ENCODE data around the gene DNAJA3. TPM values are rescaled to one million over a fixed set of nuclear protein-coding genes. Genes with fewer than 3 reads are reported as not detected.

DNAJA3 gene
- total RNA-seq, 1 experiment from 2014 or later = 101 TPM

DNA sequence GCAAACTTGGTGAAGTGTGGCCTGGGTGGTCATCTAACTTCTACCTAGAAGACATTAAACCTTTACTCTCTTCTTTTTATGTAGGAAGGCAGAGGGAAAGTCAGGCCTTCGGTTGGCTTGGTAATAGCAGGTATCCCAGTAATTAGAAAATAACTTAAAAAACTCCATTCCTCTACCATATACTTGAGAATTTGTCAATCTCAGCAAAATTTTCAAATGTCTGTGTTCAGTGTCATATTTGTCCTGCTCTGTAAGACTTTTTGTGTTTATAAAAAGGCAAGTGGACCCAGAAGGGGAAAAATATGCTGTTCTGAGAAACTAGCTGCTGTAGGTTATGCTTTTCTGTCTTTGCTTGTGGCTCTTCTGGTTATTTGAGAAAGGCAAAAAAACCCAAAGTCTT is 56.3 kb downstream of the DNAJA3 start:
- H3K9me3 ChIP-seq (ENCODE audit: low read depth, low read length, poor library complexity, severe bottlenecking) = no peaks in the 10 kb centered on the region
- no peak overlapping the region for H3K4me3 ChIP-seq (ENCODE audit: low read depth, low read length, poor library complexity, severe bottlenecking)
- TF ChIP-seq EZH2 (IDR thresholded peaks at IDR 0.05; ENCODE audit: borderline replicate concordance, low read depth, low read length, poor library complexity, severe bottlenecking) (no peak), CTCF (conservative IDR thresholded peaks at IDR 0.05; ENCODE audit: low read depth, low read length) (no peak)
- POLR2A ChIA-PET (ENCODE audit: low non-redundant PET) = no interaction called here
- H3K4me1 ChIP-seq (ENCODE audit: insufficient read depth, low read length, poor library complexity, severe bottlenecking) = peaks cover 7% of the 10 kb centered on the region
- DNase-seq (ENCODE audit: low spot score) = no peak
- no peaks in the 10 kb centered on the region for H3K27me3 ChIP-seq (replicated peaks; ENCODE audit: insufficient read depth, low read depth, low read length, poor library complexity)
- intact Hi-C loops (cut with micrococcal nuclease; ENCODE audit: unreplicated experiment) = no loop called here
- no peak overlapping the region for H3K27ac ChIP-seq (ENCODE audit: low read depth, low read length, poor library complexity, severe bottlenecking)
- no TSS peak for BruUV-seq (replicated peaks)
- CTCF ChIA-PET = no interaction called here
- H3K36me3 ChIP-seq (ENCODE audit: insufficient read depth, low read length, poor library complexity, severe bottlenecking) = peaks cover 10% of the 10 kb centered on the region

- intact Hi-C loops (cut with micrococcal nuclease; ENCODE audit: unreplicated experiment) = no loop called here
- CTCF ChIA-PET = interaction anchor here (0.6 kb wide), 1 partner anchor 26 kb away, joined by 11 read pairs; no protein-coding TSS in a partner anchor
Observed at GRCh38 chr16:4486126-4486893, 60.6 kb downstream of the DNAJA3 start.

DNA sequence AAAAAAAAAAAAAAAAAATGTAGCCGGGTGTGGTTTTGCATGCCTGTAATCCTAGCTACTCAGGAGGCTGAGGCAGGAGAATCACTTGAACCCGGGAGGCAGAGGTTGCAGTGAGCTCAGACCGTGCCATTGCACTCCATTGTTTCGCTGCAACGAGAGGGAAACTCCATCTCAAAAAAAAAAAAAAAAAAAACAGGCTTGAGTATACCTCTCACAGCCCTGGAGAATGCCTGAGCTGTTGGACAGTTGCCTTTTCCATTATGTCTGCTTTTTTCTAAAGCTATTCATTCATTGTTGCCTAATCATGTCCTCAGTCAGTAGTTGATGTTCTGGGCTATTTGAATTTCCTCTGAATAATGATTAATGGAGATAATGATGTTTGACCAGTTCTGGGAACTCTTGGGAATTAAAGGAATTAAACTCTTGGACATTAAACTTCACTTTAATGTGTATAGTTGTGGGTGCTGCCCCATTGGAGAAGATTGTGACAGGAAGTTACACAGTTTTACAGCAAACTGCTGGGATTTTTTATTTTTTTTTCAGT is 62.4 kb downstream of the DNAJA3 start:
- no peaks in the 10 kb centered on the region for H3K4me1 ChIP-seq (ENCODE audit: insufficient read depth, low read length, poor library complexity, severe bottlenecking)
- no peaks in the 10 kb centered on the region for H3K27me3 ChIP-seq (replicated peaks; ENCODE audit: insufficient read depth, low read depth, low read length, poor library complexity)
- H3K36me3 ChIP-seq (ENCODE audit: insufficient read depth, low read length, poor library complexity, severe bottlenecking) = peaks cover 10% of the 10 kb centered on the region
- no TSS peak for BruUV-seq (replicated peaks)
- H3K27ac ChIP-seq (ENCODE audit: low read depth, low read length, poor library complexity, severe bottlenecking) = no peak overlapping the region
- TF ChIP-seq CTCF (conservative IDR thresholded peaks at IDR 0.05; ENCODE audit: low read depth, low read length) = no peak
- TF ChIP-seq EZH2 (IDR thresholded peaks at IDR 0.05; ENCODE audit: borderline replicate concordance, low read depth, low read length, poor library complexity, severe bottlenecking) = no peak
- H3K4me3 ChIP-seq (ENCODE audit: low read depth, low read length, poor library complexity, severe bottlenecking) = no peak overlapping the region
- no peak for DNase-seq (ENCODE audit: low spot score)
- ChIA-PET POLR2A (ENCODE audit: low non-redundant PET) (interaction anchor here (0.6 kb wide), 1 partner anchor 544 kb away, joined by 3 read pairs; no protein-coding TSS in a partner anchor), CTCF (interaction anchor here (0.6 kb wide), 2 partner anchors 60 to 505 kb away, joined by 9 to 16 read pairs; no protein-coding TSS in a partner anchor)
- intact Hi-C loops (cut with micrococcal nuclease; ENCODE audit: unreplicated experiment) = no loop called here
- H3K9me3 ChIP-seq (ENCODE audit: low read depth, low read length, poor library complexity, severe bottlenecking) = no peaks in the 10 kb centered on the region

More at GRCh38 chr16:4486126-4486893, 60.6 kb downstream of the DNAJA3 start:
- BruUV-seq (replicated peaks) = no TSS peak
- H3K9me3 ChIP-seq (ENCODE audit: low read depth, low read length, poor library complexity, severe bottlenecking) = no peaks in the 10 kb centered on the region
- no peak for TF ChIP-seq EZH2 (IDR thresholded peaks at IDR 0.05; ENCODE audit: borderline replicate concordance, low read depth, low read length, poor library complexity, severe bottlenecking)
- no peak for TF ChIP-seq CTCF (conservative IDR thresholded peaks at IDR 0.05; ENCODE audit: low read depth, low read length)
- DNase-seq (ENCODE audit: low spot score) = no peak
- peaks cover 10% of the 10 kb centered on the region for H3K36me3 ChIP-seq (ENCODE audit: insufficient read depth, low read length, poor library complexity, severe bottlenecking)
- POLR2A ChIA-PET (ENCODE audit: low non-redundant PET) = no interaction called here
- H3K27ac ChIP-seq (ENCODE audit: low read depth, low read length, poor library complexity, severe bottlenecking) = no peak overlapping the region
- H3K4me1 ChIP-seq (ENCODE audit: insufficient read depth, low read length, poor library complexity, severe bottlenecking) = no peaks in the 10 kb centered on the region
- no peak overlapping the region for H3K4me3 ChIP-seq (ENCODE audit: low read depth, low read length, poor library complexity, severe bottlenecking)
- H3K27me3 ChIP-seq (replicated peaks; ENCODE audit: insufficient read depth, low read depth, low read length, poor library complexity) = no peaks in the 10 kb centered on the region
